ENCODE data around the gene ALB.

The ALB gene

GRCh38 chr4:73409012-73409862 is 5.2 kb downstream of the ALB start:
- no peak for DNase-seq

- DNase-seq: no peak
These were observed 6.0 kb downstream of the ALB start for GRCh38 chr4:73409978-73410548.

GRCh38 chr4:73410916-73411730 is 7.0 kb downstream of the ALB start:
- DNase-seq: no peak

GRCh38 chr4:73411731-73412414 is 7.8 kb downstream of the ALB start:
- no peak for DNase-seq

GRCh38 chr4:73413294-73413755 is 9.2 kb downstream of the ALB start:
- no peak for DNase-seq

GRCh38 chr4:73414936-73415271 is 10.8 kb downstream of the ALB start:
- DNase-seq: no peak

- no peak for DNase-seq
These were observed 11.7 kb downstream of the ALB start for GRCh38 chr4:73415807-73416238.

GRCh38 chr4:73416423-73417087 is 12.5 kb downstream of the ALB start:
- no peak for DNase-seq

- DNase-seq: no peak
These were observed 13.3 kb downstream of the ALB start for GRCh38 chr4:73417342-73417741.

GRCh38 chr4:73417973-73418372 is 13.9 kb downstream of the ALB start:
- no peak for DNase-seq

- no peak for DNase-seq
These were observed 14.6 kb downstream of the ALB start for GRCh38 chr4:73418677-73419076.

- DNase-seq: no peak
These were observed 15.3 kb downstream of the ALB start for GRCh38 chr4:73419106-73420038.

- no peak for DNase-seq
These were observed 16.5 kb downstream of the ALB start for GRCh38 chr4:73420615-73421014.

- no peak for DNase-seq
These were observed 17.8 kb downstream of the ALB start for GRCh38 chr4:73421708-73422457.

GRCh38 chr4:73422458-73422752 is 18.3 kb downstream of the ALB start:
- no peak for DNase-seq

- DNase-seq: no peak
These were observed 19.1 kb downstream of the ALB start for GRCh38 chr4:73423184-73423583.

GRCh38 chr4:73426666-73427065 is 22.6 kb downstream of the ALB start:
- no peak for DNase-seq

- no peak for DNase-seq
These were observed 25.0 kb downstream of the ALB start for GRCh38 chr4:73429118-73429517.

GRCh38 chr4:73429826-73430587 is 25.9 kb downstream of the ALB start:
- no peak for DNase-seq

- no peak for DNase-seq
These were observed 27.7 kb downstream of the ALB start for GRCh38 chr4:73431813-73432168.
